Measurements from ENCODE around the gene MAP1LC3A.

DNA sequence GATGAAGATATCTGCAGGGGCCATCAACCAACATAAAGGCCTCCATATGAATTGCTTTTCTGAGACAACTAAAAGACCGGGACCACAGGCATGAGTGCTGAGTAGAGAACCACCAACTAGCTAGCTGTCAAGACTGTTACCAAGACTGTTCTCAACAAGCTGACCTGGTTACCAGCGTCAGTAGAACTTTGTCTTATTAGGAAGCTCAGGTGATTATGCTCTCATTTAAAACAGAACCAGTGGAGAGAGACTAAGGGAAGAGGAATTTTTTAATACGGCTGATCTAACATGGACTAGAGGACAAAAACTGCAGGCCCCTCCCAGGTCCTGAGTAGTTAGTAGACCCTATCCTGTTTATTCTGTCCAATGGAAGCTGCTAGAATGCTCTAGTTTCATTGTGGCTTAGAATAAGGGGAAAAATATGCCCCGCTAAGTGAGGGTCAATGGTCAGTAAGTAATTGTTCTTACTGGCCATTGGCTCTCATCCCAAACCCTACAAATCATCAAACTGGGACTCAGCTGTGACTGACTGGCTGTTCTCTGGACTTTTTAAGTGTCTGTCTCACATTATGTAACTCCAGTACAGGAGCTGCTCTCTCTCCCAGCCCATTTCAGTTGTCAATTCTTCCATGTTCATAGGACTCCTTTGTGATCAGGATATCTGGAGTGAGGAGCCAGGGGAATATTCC is 46.1 kb upstream of the MAP1LC3A start:
- TF ChIP-seq, protein P1, sequence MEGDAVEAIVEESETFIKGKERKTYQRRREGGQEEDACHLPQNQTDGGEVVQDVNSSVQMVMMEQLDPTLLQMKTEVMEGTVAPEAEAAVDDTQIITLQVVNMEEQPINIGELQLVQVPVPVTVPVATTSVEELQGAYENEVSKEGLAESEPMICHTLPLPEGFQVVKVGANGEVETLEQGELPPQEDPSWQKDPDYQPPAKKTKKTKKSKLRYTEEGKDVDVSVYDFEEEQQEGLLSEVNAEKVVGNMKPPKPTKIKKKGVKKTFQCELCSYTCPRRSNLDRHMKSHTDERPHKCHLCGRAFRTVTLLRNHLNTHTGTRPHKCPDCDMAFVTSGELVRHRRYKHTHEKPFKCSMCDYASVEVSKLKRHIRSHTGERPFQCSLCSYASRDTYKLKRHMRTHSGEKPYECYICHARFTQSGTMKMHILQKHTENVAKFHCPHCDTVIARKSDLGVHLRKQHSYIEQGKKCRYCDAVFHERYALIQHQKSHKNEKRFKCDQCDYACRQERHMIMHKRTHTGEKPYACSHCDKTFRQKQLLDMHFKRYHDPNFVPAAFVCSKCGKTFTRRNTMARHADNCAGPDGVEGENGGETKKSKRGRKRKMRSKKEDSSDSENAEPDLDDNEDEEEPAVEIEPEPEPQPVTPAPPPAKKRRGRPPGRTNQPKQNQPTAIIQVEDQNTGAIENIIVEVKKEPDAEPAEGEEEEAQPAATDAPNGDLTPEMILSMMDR (IDR thresholded peaks at IDR 0.05; ENCODE audit: low read length) = no peak
- TF ChIP-seq EZH2phosphoT487 (IDR thresholded peaks at IDR 0.05; ENCODE audit: low read length) = no peak
